ENCODE results near the gene SPRED3. TPM values are rescaled to one million over a fixed set of nuclear protein-coding genes. Genes with fewer than 3 reads are reported as not detected.

The SPRED3 gene
- total and polyA plus RNA-seq, 2 donors (not counting 1 experiment from before 2014, with no cell fraction given), result 1.5 to 2.0 TPM

DNA sequence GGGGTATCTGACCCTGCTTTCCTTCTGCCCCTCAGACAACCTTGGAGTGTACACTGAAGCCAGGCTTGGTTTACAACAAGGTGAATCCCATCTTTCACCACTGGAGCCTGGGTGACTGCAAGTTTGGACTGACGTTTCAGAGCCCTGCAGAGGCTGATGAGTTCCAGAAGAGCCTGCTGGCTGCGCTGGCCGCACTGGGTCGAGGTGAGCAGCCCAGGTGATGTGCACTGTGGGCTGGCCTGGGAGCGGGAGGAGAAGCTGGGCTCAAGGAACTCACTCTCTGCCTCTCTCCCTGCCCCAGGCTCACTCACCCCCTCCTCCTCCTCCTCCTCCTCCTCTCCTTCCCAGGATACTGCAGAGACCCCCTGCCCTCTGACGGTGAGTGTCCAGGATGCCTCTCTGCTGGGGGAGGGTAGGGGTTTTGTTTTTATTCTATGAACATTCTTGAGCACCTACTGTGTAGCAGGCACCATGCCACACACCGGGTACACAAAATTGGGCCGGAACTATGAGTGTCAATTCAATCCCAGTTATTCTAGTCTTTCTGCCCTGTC lies 3.5 kb downstream of the SPRED3 start:
- TF ChIP-seq CTCF (conservative IDR thresholded peaks at IDR 0.05 in 1 of 2, IDR thresholded peaks at IDR 0.05 in 1 of 2; ENCODE audit: low read depth in 1 of 2, low read length in 2 of 2), result no peak
- no peak for TF ChIP-seq EZH2 (IDR thresholded peaks at IDR 0.05; ENCODE audit: low read length, missing control alignments)
- DNase-seq (ENCODE audit: low read depth in 2 of 2), result no peak
- Histone ChIP-seq H2AFZ (ENCODE audit: low read length) (no peak overlapping the region), H3K27me3 (ENCODE audit: control insufficient read depth, insufficient read depth, low read length) (no peaks in the 10 kb centered on the region), H3K27ac (ENCODE audit: insufficient read depth, low read length) (no peak overlapping the region), H3K79me2 (ENCODE audit: control insufficient read depth, insufficient read depth, low read length) (peaks cover 14% of the 10 kb centered on the region), H3K4me1 (ENCODE audit: control insufficient read depth, extremely low read depth, insufficient read depth, low read length) (peaks cover 14% of the 10 kb centered on the region), H4K20me1 (ENCODE audit: control insufficient read depth, extremely low read depth, insufficient read depth, low read length) (no peaks in the 10 kb centered on the region), H3K4me2 (ENCODE audit: extremely low read depth, insufficient read depth, low read length) (no peak overlapping the region), H3K9ac (ENCODE audit: insufficient read depth, low read length) (no peak overlapping the region), H3K36me3 (ENCODE audit: control insufficient read depth, insufficient read depth, low read length) (peaks cover 15% of the 10 kb centered on the region), H3K4me3 (replicated peaks in 1 of 4; ENCODE audit: control extremely low read depth in 1 of 4, insufficient read depth in 1 of 4, low read depth in 3 of 4, low read length in 4 of 4) (no peak overlapping the region), H3K9me3 (ENCODE audit: control insufficient read depth, insufficient read depth, low read depth, low read length) (no peaks in the 10 kb centered on the region)

DNA sequence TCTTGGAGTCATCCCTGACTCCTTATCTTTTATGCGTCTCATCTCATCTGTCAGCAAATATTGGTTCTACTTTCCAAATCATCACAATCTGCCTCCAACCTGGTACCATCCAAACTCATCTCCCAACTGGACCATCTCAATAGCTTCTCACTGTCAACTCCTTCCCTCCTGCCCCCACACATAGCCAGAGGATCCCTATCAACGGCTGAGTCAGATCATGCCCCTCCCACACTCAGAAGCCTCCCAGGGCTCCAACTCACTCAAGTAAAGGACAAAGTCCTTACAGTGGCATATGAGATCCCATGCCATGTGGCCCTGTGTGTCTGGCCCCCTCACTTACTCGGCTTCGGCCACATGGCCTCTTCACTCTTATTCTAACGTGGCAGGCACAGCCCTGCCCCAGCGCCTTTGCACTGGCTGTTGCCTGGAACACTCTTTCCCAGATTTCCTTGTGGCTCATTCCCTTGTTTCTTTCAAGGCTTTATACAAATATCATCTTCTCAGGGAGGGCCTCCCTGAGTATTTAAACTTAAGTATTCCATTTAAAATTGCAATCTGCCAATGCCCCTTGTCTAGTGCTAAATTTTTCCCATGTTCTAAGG lies 4.3 kb downstream of the SPRED3 start:
- Histone ChIP-seq H3K4me3 (replicated peaks in 1 of 4; ENCODE audit: control extremely low read depth in 1 of 4, insufficient read depth in 1 of 4, low read depth in 3 of 4, low read length in 4 of 4) (no peak overlapping the region), H3K9ac (ENCODE audit: insufficient read depth, low read length) (no peak overlapping the region), H3K36me3 (ENCODE audit: control insufficient read depth, insufficient read depth, low read length) (peaks cover 15% of the 10 kb centered on the region), H3K27me3 (ENCODE audit: control insufficient read depth, insufficient read depth, low read length) (no peaks in the 10 kb centered on the region), H2AFZ (ENCODE audit: low read length) (no peak overlapping the region), H3K27ac (ENCODE audit: insufficient read depth, low read length) (no peak overlapping the region), H3K4me1 (ENCODE audit: control insufficient read depth, extremely low read depth, insufficient read depth, low read length) (peaks cover 12% of the 10 kb centered on the region), H3K9me3 (ENCODE audit: control insufficient read depth, insufficient read depth, low read depth, low read length) (no peaks in the 10 kb centered on the region), H4K20me1 (ENCODE audit: control insufficient read depth, extremely low read depth, insufficient read depth, low read length) (no peaks in the 10 kb centered on the region), H3K79me2 (ENCODE audit: control insufficient read depth, insufficient read depth, low read length) (peaks cover 14% of the 10 kb centered on the region), H3K4me2 (ENCODE audit: extremely low read depth, insufficient read depth, low read length) (peak overlapping the region; percentile 35)
- TF ChIP-seq EZH2 (IDR thresholded peaks at IDR 0.05; ENCODE audit: low read length, missing control alignments), result no peak
- no peak for TF ChIP-seq CTCF (conservative IDR thresholded peaks at IDR 0.05 in 1 of 2, IDR thresholded peaks at IDR 0.05 in 1 of 2; ENCODE audit: low read depth in 1 of 2, low read length in 2 of 2)
- DNase-seq (ENCODE audit: low read depth in 2 of 2), result peak in 1 of 2 donors; percentile 58

- DNase-seq (ENCODE audit: low read depth in 2 of 2), result peak in 1 of 2 donors; percentile 34
- TF ChIP-seq EZH2 (IDR thresholded peaks at IDR 0.05; ENCODE audit: low read length, missing control alignments), result no peak
- no peak for TF ChIP-seq CTCF (conservative IDR thresholded peaks at IDR 0.05 in 1 of 2, IDR thresholded peaks at IDR 0.05 in 1 of 2; ENCODE audit: low read depth in 1 of 2, low read length in 2 of 2)
- Histone ChIP-seq H3K27me3 (ENCODE audit: control insufficient read depth, insufficient read depth, low read length) (no peaks in the 10 kb centered on the region), H3K27ac (ENCODE audit: insufficient read depth, low read length) (no peak overlapping the region), H3K9ac (ENCODE audit: insufficient read depth, low read length) (no peak overlapping the region), H3K4me2 (ENCODE audit: extremely low read depth, insufficient read depth, low read length) (no peak overlapping the region), H3K79me2 (ENCODE audit: control insufficient read depth, insufficient read depth, low read length) (peaks cover 8% of the 10 kb centered on the region), H3K4me1 (ENCODE audit: control insufficient read depth, extremely low read depth, insufficient read depth, low read length) (peaks cover 12% of the 10 kb centered on the region), H3K4me3 (replicated peaks in 1 of 4; ENCODE audit: control extremely low read depth in 1 of 4, insufficient read depth in 1 of 4, low read depth in 3 of 4, low read length in 4 of 4) (no peak overlapping the region), H2AFZ (ENCODE audit: low read length) (no peak overlapping the region), H3K36me3 (ENCODE audit: control insufficient read depth, insufficient read depth, low read length) (peaks cover 15% of the 10 kb centered on the region), H3K9me3 (ENCODE audit: control insufficient read depth, insufficient read depth, low read depth, low read length) (no peaks in the 10 kb centered on the region), H4K20me1 (ENCODE audit: control insufficient read depth, extremely low read depth, insufficient read depth, low read length) (no peaks in the 10 kb centered on the region)
These were observed 6.0 kb downstream of the SPRED3 start for GRCh38 chr19:38394488-38394887.

All from fibroblast of lung (primary cell).